HG03469 (cell line): ENCODE results near the gene CYB561D2.

Experiments
- ATAC-seq: cut with Tn5 transposase; IDR thresholded peaks from one replicate; pipeline ENCODE4 v1.9.1; 2021; ENCODE audit warnings: mild to moderate bottlenecking, moderate library complexity, moderate number of reproducible peaks; ENCODE audit not compliant: unreplicated experiment

CYB561D2 gene

GRCh38 chr3:50358911-50359759 lies 8.5 kb downstream of the CYB561D2 start, which contains the start of gene TMEM115:
TMEM115 (minus strand) TSS chr3:50359521; CDS start chr3:50359063, 458 bp downstream.
- ATAC-seq: peak; percentile 92

DNA sequence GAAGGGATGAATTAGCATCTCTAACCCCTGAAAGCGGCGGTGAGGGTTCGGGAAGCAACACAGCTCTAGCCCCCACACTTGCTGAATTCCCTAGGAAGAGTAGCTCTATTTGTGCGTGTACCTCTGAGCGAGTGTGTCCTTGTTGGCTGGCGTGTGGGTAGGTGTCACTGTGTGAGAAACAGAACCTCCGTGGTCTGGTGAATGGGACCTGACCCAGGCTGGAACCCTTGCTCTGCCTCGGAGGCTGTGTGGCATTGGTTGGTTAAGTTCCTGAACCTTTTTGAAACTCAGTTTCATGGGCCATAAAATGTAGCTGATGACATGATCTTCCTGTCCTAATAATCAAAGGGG lies 9.1 kb downstream of the CYB561D2 start:
- no peak for ATAC-seq

- no peak for ATAC-seq
Measured at GRCh38 chr3:50364573-50365079, 14.0 kb downstream of the CYB561D2 start.

- ATAC-seq: peak; percentile 52
Measured at GRCh38 chr3:50365080-50365841, 14.6 kb downstream of the CYB561D2 start.

- no peak for ATAC-seq
Measured at GRCh38 chr3:50365842-50366220, 15.2 kb downstream of the CYB561D2 start.

DNA sequence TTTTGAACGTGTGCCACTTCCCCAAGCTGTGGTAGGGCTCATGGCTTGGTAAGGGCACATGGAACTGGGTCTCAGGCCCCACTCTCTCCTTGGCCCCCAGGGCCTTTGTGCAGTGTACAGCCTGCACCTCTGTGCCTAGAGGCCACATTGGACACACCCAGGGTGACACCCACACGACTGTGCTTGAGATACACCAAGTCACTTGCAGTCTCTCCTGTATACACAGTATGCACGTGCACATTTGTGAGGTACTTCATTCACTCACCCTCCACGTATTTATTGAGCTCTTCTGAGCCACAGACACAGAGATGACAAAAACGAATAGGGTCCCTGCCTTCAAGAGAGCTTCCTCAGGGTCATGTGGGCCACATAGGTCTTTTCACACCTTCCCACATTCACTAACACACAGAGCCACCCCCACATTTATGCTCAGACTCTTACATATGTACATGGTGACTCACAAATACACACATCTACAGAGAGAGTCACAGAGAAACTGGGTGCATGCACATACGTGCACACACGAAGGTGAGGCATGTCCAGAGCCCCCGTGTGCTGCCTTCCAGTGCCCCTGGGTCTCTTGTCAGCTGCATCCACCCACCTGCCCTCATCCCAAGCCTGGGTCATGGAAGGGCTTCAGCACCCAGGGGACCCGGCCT lies 18.5 kb downstream of the CYB561D2 start:
- ATAC-seq: no peak

GRCh38 chr3:50370594-50370993 lies 19.9 kb downstream of the CYB561D2 start:
- ATAC-seq: no peak

DNA sequence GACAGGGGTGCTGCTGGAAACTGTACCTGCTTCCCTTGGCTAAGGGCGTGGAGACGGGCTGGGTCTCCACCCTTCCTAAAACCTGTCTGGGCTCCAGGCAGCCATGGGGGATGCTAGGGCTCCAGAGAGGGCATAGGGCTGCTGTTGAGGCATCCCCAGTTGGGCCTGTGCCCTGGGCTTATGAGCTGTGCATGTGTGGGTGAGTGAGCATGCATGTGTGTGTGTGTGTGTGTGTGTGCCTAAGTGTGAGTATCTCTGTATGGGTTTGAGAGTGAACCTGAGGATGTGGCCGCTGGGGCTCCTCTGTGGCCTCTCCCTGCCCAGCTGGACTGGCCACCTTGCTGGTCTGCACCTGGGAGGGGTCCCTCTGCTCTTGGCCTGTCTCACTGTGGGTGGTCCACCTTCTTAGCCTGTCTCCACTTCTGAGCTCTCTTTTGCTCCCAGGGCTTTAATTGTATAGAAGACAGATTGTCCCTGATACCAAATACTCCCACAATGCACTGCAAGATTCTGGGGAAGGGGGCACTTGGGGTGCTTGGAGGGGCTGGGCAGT lies 20.5 kb downstream of the CYB561D2 start:
- ATAC-seq: no peak

DNA sequence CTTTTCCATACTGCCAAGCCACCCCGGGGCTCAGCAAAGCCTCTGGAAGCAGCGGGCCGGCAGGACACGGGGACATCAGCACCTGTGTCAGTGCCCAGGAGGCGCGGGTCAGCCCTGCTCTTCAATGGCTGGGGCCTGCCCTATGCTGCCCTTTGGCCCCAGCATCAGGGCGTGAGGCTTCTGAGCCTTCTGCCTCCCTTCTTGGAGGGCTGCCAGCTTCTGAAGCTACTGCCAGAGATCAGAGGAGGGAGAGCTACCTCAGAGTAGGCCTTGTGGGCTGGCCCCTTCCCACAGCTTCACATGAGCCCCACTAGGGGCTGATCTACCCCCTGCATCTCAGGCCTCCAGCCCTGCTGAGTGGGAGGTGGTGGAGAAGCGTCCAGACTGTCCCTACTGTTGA lies 21.7 kb downstream of the CYB561D2 start:
- no peak for ATAC-seq

- ATAC-seq: no peak
Measured at GRCh38 chr3:50373146-50374051, 22.7 kb downstream of the CYB561D2 start.

GRCh38 chr3:50374363-50375257 lies 23.9 kb downstream of the CYB561D2 start:
- no peak for ATAC-seq

GRCh38 chr3:50375258-50375931 lies 24.7 kb downstream of the CYB561D2 start:
- no peak for ATAC-seq

DNA sequence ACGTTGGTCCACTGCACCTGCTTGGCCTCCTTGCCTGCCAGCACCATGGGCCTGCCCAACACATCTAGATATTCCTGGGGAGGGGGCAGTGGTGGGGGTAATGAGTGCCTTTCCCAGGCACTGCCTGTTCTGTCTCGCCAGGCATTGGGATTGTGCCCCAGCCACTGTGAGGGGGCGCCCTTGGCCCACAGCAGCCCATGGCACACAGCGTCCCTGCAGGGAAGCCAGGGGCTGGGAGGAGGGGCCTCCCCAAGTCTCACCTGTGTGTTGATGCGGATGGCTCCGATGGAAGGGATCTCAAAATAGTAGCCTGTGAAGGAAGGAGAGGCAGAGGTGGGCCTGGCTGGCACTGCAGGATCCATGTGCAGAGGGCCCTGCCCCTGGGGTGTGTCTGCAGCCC lies 27.4 kb downstream of the CYB561D2 start:
- ATAC-seq: no peak

DNA sequence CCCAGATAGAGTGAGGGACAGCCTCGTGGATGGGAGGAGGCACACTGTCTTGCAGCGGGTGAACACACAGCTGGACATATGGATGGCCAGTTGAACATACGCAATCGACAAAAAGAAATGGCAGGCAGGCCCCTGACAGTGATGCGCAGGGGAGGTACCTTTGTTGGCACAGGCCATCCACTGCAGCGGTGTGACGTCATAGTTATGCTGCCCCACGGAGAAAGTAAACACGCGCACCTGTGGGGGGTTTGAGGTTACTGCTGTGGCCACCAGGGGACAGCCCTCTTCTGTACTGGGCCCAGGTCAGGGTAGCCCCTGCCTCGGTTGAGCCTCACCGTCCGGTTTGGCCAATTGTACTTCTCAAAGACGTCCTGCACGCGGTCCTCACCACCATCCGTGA lies 28.1 kb downstream of the CYB561D2 start:
- no peak for ATAC-seq

DNA sequence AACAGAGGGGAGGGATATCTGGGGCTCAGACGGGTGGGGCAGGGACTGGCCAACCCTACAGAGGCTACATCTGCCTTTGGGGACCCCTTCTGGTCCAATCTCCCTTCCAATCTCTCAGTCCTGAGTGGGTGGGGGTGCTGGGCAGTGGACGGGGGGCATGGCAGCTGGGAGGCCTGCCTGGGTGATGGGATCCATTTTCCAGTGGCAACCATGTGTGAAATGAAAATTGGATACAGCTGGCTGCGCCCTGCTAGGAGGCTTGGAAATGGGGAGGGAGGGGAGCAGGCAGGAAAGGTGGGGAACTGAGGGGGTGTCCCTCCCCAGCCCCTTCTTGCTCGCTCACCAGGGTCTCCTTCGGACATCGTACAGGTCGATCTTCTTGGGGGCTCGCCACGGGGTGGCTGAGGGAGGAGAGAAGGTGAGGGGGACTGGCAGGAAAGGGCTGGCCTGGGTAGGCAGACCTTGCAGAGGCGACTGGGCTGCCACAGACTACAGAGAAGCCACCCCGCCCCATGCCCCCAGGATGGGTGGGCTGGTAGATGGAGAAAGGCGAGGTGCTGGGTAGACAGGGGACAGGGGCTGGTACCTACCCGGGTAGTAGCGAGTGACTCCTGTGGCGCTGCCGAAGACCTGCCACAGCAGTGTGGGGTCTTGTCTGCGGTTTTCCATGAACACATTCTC lies 29.9 kb downstream of the CYB561D2 start:
- no peak for ATAC-seq

GRCh38 chr3:50381383-50381782 lies 30.7 kb downstream of the CYB561D2 start:
- no peak for ATAC-seq

- ATAC-seq: no peak
Measured at GRCh38 chr3:50382722-50383121, 32.1 kb downstream of the CYB561D2 start.

GRCh38 chr3:50383750-50384149 lies 33.1 kb downstream of the CYB561D2 start:
- ATAC-seq: no peak
